VCaP (cell line): ENCODE results near the gene ADGRD1.
"Not testable (repeated sequence)": the region's sequence is repeated elsewhere in the genome, so short reads cannot be mapped to it uniquely, and the experiment has no call there.

Experiments used
- H3K27ac ChIP-seq: fragments of 450-650 bp; 2 replicates; pipeline ENCODE4 v1.5.1; 2017
- CTCF ChIP-seq: fragments of 450-650 bp; conservative IDR thresholded peaks from 2 replicates; pipeline ENCODE4 v1.5.1; 2017; ENCODE audit warnings: mild to moderate bottlenecking, moderate library complexity

The ADGRD1 gene

DNA sequence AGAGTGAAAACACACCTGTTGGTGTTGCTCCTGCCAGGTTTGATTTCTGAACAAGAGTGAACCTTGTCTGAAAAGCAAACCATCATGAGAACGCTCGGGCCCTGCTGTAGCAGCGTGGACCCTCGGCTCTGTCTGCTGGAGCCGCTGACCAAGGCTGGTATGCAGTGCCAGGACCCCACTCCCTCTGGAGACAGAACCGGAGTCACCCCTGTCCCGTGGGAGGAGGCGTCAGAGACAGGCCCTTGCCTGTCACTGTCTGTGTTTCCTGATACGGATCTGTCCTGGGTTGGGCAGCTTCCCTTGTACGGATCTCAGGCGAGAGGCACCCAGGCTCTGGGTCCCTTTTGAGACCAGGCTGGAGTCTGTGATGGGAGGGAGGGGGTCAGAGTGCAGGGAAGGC lies 111.6 kb downstream of the ADGRD1 start:
- no peak overlapping the region for H3K27ac ChIP-seq
- TF ChIP-seq CTCF, result no peak

DNA sequence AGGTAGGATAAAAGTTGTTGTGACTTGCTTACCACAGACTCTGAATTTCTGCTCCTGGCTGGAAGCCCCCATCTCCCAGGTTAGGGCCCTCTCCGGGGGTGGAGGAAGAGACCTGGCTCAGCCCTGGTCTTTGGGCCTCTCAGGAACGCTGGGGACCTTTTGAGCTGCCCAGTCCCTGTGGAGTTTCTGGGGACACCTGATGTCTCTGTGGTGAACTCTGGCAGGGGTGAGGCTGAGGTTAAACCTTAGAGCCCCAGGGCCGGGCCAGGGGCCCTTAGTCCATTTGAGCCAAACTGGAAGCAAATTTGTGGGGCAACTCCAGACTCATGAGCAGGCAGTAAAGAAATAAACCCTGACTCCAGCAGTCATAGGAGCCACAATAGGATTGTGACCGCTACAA lies 112.1 kb downstream of the ADGRD1 start:
- no peak for TF ChIP-seq CTCF

DNA sequence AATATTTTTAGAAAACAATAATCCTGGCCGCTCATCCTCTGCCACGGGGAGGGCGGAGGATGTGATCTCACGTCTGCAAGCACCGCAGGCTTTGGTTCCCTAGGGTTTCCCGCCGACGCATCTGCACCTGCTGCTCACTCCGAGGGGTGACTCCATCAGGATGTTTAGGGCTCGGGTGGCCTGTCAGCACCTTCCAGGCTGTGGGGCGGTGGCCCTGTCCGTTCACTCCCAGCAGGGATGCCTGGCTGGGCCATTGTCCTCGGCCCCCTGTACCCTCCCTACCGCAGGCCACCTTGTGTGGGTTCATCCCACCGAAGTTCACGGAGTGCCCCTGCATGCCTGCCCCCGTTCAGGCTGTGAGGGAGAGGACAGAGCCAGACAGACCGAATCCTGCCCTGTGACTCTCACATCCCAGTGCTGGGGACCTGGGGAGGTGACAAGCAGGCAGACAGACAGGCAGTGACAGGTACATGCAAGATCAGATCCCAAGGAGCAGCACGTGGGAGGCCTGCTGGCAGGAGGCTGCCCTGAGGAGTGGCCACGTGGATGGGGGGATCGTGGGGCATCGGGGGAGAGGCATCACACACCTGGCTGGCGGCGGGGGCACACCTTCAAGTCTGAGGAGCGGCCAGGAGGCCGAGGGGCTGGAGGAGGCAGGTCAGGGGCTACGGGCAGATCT lies 112.6 kb downstream of the ADGRD1 start:
- no peak overlapping the region for H3K27ac ChIP-seq
- TF ChIP-seq CTCF, result no peak

More for the DNA sequence above, 112.1 kb downstream of the ADGRD1 start:
- no peak overlapping the region for H3K27ac ChIP-seq

DNA sequence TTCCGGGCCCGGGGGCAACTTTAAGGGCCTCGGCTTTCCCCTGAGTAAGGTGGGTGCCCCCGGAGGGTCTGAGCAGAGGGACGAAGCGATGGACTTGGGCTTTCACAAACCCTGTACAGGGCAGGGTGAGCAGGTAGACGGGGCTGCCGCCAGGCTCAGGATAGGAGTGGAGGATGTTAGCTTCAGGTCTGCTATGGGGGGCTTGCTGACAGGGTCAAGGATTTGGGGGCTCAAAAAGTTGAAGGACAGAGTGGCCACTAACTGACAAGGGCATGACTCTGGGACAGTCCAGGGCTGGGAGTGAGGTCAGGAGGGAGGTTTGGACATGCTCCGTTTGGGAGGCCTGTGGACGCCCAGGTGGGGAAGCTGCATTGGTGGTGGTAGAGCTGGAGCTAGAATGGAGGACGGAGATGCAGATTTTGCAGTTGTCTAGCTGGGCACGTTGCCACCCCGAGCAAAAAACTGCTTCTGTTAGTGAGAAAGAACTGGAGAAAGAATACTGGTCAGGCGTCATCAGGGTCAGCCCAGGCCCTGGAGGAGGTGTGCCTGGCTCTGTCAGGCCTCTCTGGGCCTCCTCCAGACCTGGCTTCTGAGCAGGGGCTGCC lies 113.3 kb downstream of the ADGRD1 start:
- no peak for TF ChIP-seq CTCF
- no peak overlapping the region for H3K27ac ChIP-seq

DNA sequence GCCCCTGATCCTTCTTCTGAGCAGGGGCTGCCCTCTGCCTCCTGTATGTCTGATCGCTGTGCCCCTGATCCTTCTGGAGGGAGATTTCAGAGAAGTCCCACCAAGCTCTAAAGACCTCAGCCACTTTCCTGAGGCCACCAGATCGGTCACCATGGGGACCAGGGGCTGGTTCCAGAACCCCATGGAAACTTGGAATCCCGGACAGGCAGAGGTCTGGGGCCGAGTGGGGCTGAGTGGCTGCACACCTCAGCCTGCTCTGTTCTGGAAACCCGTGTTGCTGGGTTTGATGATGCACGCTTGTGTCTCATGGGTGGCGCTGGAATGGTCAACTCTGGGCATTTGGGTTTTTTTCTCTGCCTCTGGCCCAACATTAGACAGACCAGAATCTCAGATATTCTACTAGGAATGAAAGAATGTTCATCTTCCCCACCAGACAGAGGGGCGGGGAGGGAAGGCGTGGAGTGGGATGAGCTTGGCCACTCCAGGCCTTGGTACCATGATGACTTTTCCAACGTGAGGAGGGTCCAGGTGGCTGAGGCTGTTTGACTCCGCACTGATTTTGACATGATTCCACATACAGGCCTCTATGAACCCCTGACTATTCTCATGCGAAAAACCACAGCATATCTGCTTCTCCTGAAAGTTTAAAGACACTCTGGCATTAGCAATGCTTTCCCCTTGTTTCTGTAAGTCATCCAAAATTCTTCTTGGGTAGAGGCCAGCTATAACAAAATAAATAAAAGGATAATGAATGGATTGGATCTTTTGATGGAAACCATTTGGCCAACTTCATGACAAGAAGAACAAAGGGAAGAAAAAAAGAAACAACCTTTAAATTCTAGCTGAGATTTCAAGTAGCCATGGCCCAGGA lies 114.5 kb downstream of the ADGRD1 start:
- TF ChIP-seq CTCF, result no peak
- H3K27ac ChIP-seq, result no peak overlapping the region

DNA sequence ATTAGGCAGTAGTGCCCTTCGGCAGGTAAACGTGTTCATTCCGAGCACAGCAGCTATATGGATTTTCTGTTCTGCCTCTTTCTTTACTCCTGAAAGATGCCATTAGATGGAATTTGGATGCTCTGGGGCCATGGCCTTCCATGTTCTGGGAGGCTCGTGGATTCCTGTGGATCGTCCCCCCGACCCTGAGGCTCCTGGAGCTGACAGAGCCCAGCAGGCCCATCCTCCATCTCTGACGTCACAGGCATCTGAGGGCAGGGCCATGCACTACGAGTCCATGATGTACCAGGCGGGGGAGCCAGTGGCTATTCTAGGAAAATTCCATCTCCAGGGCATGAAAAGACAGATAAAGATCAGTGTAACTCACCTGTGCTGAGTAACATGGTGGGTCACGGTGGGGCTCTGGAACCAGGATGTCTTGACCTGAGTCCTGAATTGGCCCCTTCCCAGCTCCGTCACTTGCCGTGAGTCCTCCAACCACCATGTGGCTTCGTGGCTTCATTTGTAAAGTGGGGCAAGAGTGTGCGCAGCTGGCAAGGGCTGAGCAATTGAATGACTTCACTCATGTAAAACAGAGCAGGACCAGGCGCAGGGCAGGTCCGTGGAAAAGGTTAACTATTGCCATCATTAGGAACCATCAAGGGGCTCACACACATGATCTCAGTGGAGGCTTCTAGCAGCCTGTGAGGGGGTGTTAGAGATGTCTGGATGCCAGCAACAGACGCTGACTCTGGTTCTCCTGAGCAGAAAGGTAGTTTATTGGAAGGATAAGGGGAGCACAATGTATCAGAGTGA lies 115.4 kb downstream of the ADGRD1 start:
- H3K27ac ChIP-seq, result not testable (repeated sequence)

DNA sequence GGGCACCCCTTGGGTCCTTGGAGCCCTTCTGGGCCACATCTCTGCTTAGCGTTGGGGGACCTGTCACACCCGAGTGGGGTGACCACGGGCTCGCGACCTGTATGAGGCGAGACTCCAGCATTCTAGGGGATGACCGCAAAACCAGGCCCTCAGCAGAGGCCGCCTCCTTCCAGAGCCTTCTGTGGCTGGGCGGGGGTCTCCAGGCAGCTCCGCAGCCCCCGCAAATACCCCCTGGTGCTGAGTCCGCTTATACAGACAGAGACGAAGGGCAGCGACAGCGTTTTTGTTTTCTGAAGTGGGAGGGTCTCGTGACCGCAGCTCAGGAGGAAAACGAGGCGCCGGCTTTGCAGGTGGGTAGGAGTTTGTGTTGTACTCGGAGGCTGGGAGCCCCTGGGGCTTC lies 116.4 kb downstream of the ADGRD1 start:
- not testable (repeated sequence) for H3K27ac ChIP-seq

GRCh38 chr12:131070668-131071067 lies 117.0 kb downstream of the ADGRD1 start:
- H3K27ac ChIP-seq, result not testable (repeated sequence)

DNA sequence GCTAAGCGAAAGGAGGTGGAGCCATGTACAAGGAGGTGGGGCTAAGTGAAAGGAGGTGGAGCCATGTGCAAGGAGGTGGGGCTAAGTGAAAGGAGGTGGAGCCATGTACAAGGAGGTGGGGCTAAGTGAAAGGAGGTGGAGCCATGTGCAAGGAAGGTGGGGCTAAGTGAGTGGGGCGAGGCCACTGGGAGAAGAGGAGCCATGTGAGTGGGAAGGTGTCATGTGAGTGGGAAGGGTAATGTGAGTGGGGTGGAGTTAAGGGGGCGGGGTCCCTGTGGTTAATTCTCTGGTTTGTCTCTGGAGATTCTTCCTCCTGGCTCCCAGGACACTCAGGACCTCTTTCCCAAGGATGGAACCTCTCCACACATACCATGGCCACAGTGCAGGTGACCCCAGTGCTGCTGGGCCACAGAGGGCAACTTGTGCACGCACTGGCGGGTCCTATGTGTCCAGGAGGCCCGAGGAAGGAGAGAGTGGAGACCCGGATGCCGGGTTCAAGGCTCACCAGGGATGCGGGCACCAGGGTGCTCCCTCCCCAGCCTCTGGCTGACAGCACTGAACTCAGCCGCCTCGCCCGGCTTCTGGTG lies 117.6 kb downstream of the ADGRD1 start:
- not testable (repeated sequence) for H3K27ac ChIP-seq

GRCh38 chr12:131071950-131072349 lies 118.2 kb downstream of the ADGRD1 start:
- H3K27ac ChIP-seq, result not testable (repeated sequence)
